Right atrium auricular region (tissue), 2 donors: ENCODE results near the gene ERCC6. TPM values are rescaled to one million over a fixed set of nuclear protein-coding genes. Genes with fewer than 3 reads are reported as not detected.

Experiments used
- DNase-seq: peaks from one replicate; pipeline ENCODE4 v3.0.0-alpha.2; 2019; ENCODE audit warnings: low spot score
- H3K27ac ChIP-seq, 2 donors: fragments of 200-600 bp; sonication (generic); 1 replicate in 1 of 2; 2 replicates in 1 of 2; pipeline ENCODE4 v1.5.1; 2016 to 2019
- H3K27me3 ChIP-seq, 2 donors: fragments of 200-600 bp; sonication (generic); one replicate each; pipeline versions ENCODE4 v1.5.1 to v1.6.0; 2017 to 2019
- H3K36me3 ChIP-seq: fragments of 200-600 bp; sonication (generic); one replicate; pipeline ENCODE4 v1.5.1; 2016
- H3K4me1 ChIP-seq, 2 donors: fragments of 200-600 bp; sonication (generic); one replicate each; pipeline versions ENCODE4 v1.5.1 to v1.6.0; 2017 to 2019
- H3K4me3 ChIP-seq, 2 donors: fragments of 200-600 bp; sonication (generic); 1 replicate in 1 of 2; 2 replicates in 1 of 2; pipeline ENCODE4 v1.5.1; 2017 to 2019; ENCODE audit warnings: mild to moderate bottlenecking in 1 of 2, moderate library complexity in 1 of 2
- H3K9me3 ChIP-seq, 2 donors: fragments of 200-600 bp; sonication (generic); one replicate each; pipeline ENCODE4 v1.5.1; 2019
- total RNA-seq, 2 donors: library from RNA; depleted of rRNA; stranded (reverse); fragments of >200 nt; gene quantifications; one replicate each; pipeline ENCODE4 v1.1.0, GENCODE V29; 2016
- TF ChIP-seq, protein P1 (sequence below), 2 donors: fragments of 200-600 bp; sonication (generic); IDR thresholded peaks; one replicate each; pipeline ENCODE4 v1.5.1; 2019; ENCODE audit warnings: antibody characterized with exemption in 2 of 2

ERCC6 gene
- total RNA-seq, 2 donors from 2014 or later, result 11.5 to 12.0 TPM

DNA sequence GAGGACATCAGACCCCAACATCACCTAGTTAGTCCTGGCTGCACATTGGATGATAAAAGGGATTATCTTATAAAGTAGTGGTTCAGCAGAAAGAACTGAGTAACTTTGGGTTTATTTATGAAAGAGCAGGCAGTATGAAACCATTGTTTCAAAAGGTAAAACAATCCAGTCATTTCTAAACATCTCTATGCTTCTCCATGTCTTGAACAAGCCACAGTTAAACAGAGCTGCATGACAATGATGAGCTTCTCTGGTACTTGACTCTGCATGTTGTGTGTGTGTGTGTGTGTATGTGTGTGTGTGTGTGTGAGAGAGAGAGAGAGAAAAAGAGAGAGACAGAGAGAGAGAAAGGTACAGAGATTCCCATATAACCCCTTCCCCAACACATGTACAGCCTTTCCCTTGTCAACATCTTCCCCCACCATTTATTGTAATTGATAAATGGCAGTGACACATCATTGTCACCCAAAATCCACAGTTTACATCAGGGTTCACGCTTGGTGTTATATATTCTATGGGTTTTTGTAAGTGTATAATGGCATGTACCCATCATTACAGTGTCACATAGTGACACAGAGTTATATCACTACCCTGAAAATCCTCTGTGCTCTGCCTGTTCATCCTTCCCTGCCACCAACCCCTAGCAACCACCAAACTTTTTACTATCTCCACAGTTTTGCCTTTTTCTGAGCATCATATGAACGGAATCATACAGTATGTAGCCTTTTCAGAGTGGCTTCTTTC is 38.4 kb upstream of the ERCC6 start:
- Histone ChIP-seq H3K4me3 (no peak overlapping the region), H3K27ac (no peak overlapping the region), H3K27me3 (no peaks in the 10 kb centered on the region), H3K36me3 (no peaks in the 10 kb centered on the region), H3K9me3 (no peaks in the 10 kb centered on the region), H3K4me1 (no peaks in the 10 kb centered on the region)
- TF ChIP-seq, protein P1, sequence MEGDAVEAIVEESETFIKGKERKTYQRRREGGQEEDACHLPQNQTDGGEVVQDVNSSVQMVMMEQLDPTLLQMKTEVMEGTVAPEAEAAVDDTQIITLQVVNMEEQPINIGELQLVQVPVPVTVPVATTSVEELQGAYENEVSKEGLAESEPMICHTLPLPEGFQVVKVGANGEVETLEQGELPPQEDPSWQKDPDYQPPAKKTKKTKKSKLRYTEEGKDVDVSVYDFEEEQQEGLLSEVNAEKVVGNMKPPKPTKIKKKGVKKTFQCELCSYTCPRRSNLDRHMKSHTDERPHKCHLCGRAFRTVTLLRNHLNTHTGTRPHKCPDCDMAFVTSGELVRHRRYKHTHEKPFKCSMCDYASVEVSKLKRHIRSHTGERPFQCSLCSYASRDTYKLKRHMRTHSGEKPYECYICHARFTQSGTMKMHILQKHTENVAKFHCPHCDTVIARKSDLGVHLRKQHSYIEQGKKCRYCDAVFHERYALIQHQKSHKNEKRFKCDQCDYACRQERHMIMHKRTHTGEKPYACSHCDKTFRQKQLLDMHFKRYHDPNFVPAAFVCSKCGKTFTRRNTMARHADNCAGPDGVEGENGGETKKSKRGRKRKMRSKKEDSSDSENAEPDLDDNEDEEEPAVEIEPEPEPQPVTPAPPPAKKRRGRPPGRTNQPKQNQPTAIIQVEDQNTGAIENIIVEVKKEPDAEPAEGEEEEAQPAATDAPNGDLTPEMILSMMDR (IDR thresholded peaks at IDR 0.05), result no peak
- no peak for DNase-seq

DNA sequence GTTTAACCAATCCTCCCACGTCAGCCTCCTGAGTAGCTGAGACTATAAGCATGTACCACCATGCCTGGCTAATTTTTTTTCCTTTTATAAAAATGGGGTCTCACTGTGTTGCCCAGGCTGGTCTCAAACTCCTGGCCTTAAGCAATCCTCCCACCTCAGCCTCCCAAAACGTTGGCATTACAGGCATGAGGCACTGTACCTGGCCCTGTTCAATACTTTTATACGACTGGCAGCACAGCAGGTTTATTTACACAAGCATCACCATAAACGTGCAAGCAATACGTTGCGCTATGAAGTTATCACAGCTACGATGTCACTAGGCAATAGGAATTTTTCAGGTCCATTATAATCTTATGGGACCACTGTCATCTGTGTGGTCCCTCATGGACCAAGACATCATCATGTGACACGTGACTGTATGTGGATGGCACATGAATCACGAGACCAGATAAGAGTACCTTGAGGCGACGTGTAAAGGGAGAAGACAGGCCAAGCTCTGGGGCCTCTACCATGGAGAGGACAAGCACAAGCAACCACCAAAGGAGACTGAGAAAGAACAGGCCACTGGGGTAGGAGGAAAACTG is 36.7 kb upstream of the ERCC6 start:
- TF ChIP-seq, protein P1 (IDR thresholded peaks at IDR 0.05), result no peak
- Histone ChIP-seq H3K27ac (no peak overlapping the region), H3K4me3 (no peak overlapping the region), H3K9me3 (no peaks in the 10 kb centered on the region), H3K36me3 (no peaks in the 10 kb centered on the region), H3K27me3 (no peaks in the 10 kb centered on the region), H3K4me1 (no peaks in the 10 kb centered on the region)
- DNase-seq, result no peak

DNA sequence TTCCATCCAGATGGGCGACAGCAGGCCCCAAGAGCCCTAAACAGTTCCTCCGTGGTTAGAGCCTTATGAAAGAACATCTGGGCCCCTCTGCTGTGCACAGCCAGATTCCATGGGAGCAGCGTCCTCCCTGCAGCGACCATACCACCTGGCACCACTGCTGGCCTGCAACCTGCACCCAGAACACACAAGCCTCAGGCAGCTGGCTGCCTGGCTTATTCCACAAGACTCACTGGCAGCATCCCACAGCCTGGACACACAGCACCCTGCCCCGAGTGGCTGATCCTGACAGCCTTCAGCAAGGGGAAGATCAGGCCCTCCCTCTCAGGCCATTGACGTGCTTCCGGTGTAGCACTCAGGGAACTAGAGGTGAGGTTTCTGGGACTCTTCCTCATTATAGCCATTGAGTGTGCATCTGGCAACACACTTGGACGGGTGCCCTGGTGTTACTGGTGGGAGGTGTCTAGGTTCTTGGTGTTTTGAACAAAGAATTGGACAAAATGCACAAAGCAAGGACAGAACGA is 33.7 kb upstream of the ERCC6 start:
- TF ChIP-seq, protein P1 (IDR thresholded peaks at IDR 0.05), result no peak
- no peak for DNase-seq
- peaks cover 0 to 7% of the 10 kb centered on the region in 2 donors for H3K9me3 ChIP-seq
- H3K4me1 ChIP-seq, result no peaks in the 10 kb centered on the region
- H3K27me3 ChIP-seq, result no peaks in the 10 kb centered on the region
- H3K4me3 ChIP-seq, result no peak overlapping the region
- no peak overlapping the region for H3K27ac ChIP-seq
- no peaks in the 10 kb centered on the region for H3K36me3 ChIP-seq

DNA sequence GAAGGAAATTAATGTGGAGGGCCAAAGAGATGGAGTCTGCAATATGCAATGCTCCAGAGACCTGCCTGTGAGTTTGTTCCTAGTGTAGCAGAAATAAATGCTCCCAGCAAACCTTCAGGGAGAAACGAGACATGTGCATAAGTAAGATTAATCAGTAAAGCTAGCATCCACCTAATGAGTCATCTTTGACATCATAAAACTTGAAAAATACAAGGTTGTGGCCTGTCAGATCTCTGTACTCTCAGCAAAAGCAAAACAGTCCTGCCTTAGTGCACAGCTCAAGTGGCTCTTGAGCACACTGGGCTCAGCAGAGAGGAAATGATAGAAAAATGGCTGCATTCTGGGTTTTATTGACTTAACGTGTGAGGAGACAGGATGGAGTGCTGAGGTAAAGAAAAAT is 32.5 kb upstream of the ERCC6 start:
- DNase-seq, result no peak
- Histone ChIP-seq H3K4me3 (no peak overlapping the region), H3K4me1 (no peaks in the 10 kb centered on the region), H3K27ac (no peak overlapping the region), H3K27me3 (no peaks in the 10 kb centered on the region), H3K36me3 (no peaks in the 10 kb centered on the region), H3K9me3 (peaks cover 0 to 7% of the 10 kb centered on the region in 2 donors)
- TF ChIP-seq, protein P1 (IDR thresholded peaks at IDR 0.05), result no peak

DNA sequence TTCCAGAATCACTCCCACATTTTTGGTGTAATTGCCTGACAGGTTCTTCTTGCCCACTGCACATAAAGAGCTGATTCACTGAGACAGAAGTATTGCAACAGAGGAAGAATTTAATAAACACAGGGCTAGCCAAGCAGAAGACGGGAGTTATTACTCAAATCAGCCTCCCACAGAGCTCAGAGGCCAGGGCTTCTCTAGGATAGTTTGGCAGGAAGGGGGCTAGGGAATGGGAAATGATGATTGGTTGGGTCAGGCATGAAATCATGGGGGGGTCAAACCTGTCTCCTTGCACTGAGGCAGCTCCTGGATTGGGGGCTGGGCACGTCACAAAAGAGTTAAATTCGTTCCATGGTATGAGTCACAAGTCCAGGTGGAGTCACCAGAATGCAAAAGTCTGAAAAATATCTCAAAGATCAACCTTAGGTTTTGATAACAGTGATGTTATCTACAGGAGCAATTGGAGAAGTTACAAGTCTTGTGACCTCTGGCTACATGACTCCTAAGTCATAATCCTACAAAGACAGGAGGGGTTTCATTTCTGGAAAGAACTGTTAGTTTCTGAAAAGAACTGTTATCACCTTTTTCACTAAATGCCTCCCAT is 30.2 kb upstream of the ERCC6 start:
- TF ChIP-seq, protein P1 (IDR thresholded peaks at IDR 0.05), result no peak
- Histone ChIP-seq H3K4me1 (no peaks in the 10 kb centered on the region), H3K36me3 (no peaks in the 10 kb centered on the region), H3K9me3 (peaks cover 0 to 7% of the 10 kb centered on the region in 2 donors), H3K4me3 (no peak overlapping the region), H3K27me3 (no peaks in the 10 kb centered on the region), H3K27ac (peak overlapping the region in 1 of 2 donors; percentile 11)
- no peak for DNase-seq
